ENCODE results near the gene MAML3. TPM values are rescaled to one million over a fixed set of nuclear protein-coding genes. Genes with fewer than 3 reads are reported as not detected.

The MAML3 gene
- total RNA-seq, 1 donor from 2014 or later = 8.1 TPM

GRCh38 chr4:139823746-139824145, 330.2 kb downstream of the MAML3 start:
- TF ChIP-seq EZH2 (IDR thresholded peaks at IDR 0.05; ENCODE audit: insufficient read depth, low read length) (no peak), CTCF (IDR thresholded peaks at IDR 0.05; ENCODE audit: insufficient read depth, low read depth, low read length) (no peak)
- Mint-ChIP-seq H3K4me3 (ENCODE audit: unreplicated experiment) (no peak overlapping the region), H3K27ac (ENCODE audit: unreplicated experiment) (peak overlapping the region; percentile 23), H3K36me3 (ENCODE audit: low read depth, unreplicated experiment) (peaks cover 9% of the 10 kb centered on the region), H3K27me3 (ENCODE audit: low read depth, unreplicated experiment) (peaks cover 2% of the 10 kb centered on the region), H3K4me1 (ENCODE audit: low read depth, unreplicated experiment) (peaks cover 7% of the 10 kb centered on the region), H3K9me3 (ENCODE audit: unreplicated experiment) (no peaks in the 10 kb centered on the region)
- H3K4me2 ChIP-seq (ENCODE audit: low read length) = no peak overlapping the region
- H2AFZ ChIP-seq (ENCODE audit: low read depth, low read length) = no peak overlapping the region
- no peak overlapping the region for H3K9ac ChIP-seq (ENCODE audit: low read length)
- H4K20me1 ChIP-seq (ENCODE audit: insufficient read depth, low read length) = no peaks in the 10 kb centered on the region
- H3K4me1 ChIP-seq (ENCODE audit: insufficient read depth, low read length) = no peaks in the 10 kb centered on the region
- FAIRE-seq (no peak), DNase-seq (ENCODE audit: low read depth) (no peak)
- H3K4me3 ChIP-seq (ENCODE audit: insufficient read depth, low read depth, low read length) = no peak overlapping the region
- H3K79me2 ChIP-seq (ENCODE audit: insufficient read depth, low read length) = no peaks in the 10 kb centered on the region
- H3K36me3 ChIP-seq (ENCODE audit: insufficient read depth, low read length) = no peaks in the 10 kb centered on the region
- H3K27me3 ChIP-seq (ENCODE audit: insufficient read depth, low read length) = no peaks in the 10 kb centered on the region
- no peak overlapping the region for H3K27ac ChIP-seq (ENCODE audit: low read depth, low read length)
- no peaks in the 10 kb centered on the region for H3K9me3 ChIP-seq (ENCODE audit: insufficient read depth, low read depth, low read length)

- Histone ChIP-seq H3K9ac (ENCODE audit: low read length) (no peak overlapping the region), H4K20me1 (ENCODE audit: insufficient read depth, low read length) (no peaks in the 10 kb centered on the region), H3K9me3 (ENCODE audit: insufficient read depth, low read depth, low read length) (no peaks in the 10 kb centered on the region), H3K79me2 (ENCODE audit: insufficient read depth, low read length) (no peaks in the 10 kb centered on the region), H2AFZ (ENCODE audit: low read depth, low read length) (no peak overlapping the region), H3K27ac (ENCODE audit: low read depth, low read length) (no peak overlapping the region), H3K36me3 (ENCODE audit: insufficient read depth, low read length) (no peaks in the 10 kb centered on the region), H3K27me3 (ENCODE audit: insufficient read depth, low read length) (no peaks in the 10 kb centered on the region), H3K4me1 (ENCODE audit: insufficient read depth, low read length) (no peaks in the 10 kb centered on the region), H3K4me2 (ENCODE audit: low read length) (no peak overlapping the region), H3K4me3 (ENCODE audit: insufficient read depth, low read depth, low read length) (no peak overlapping the region)
- peaks cover 9% of the 10 kb centered on the region for H3K36me3 Mint-ChIP-seq (ENCODE audit: low read depth, unreplicated experiment)
- H3K27ac Mint-ChIP-seq (ENCODE audit: unreplicated experiment) = peak overlapping the region; percentile 23
- peaks cover 2% of the 10 kb centered on the region for H3K27me3 Mint-ChIP-seq (ENCODE audit: low read depth, unreplicated experiment)
- no peak for DNase-seq (ENCODE audit: low read depth)
- TF ChIP-seq CTCF (IDR thresholded peaks at IDR 0.05; ENCODE audit: insufficient read depth, low read depth, low read length) (no peak), EZH2 (IDR thresholded peaks at IDR 0.05; ENCODE audit: insufficient read depth, low read length) (no peak)
- no peaks in the 10 kb centered on the region for H3K9me3 Mint-ChIP-seq (ENCODE audit: unreplicated experiment)
- no peak overlapping the region for H3K4me3 Mint-ChIP-seq (ENCODE audit: unreplicated experiment)
- FAIRE-seq = no peak
- peaks cover 7% of the 10 kb centered on the region for H3K4me1 Mint-ChIP-seq (ENCODE audit: low read depth, unreplicated experiment)
Observed at GRCh38 chr4:139823345-139823744, 330.6 kb downstream of the MAML3 start.

GRCh38 chr4:139822391-139822790, 331.6 kb downstream of the MAML3 start:
- FAIRE-seq (no peak), DNase-seq (ENCODE audit: low read depth) (no peak)
- Histone ChIP-seq H3K36me3 (ENCODE audit: insufficient read depth, low read length) (no peaks in the 10 kb centered on the region), H3K27me3 (ENCODE audit: insufficient read depth, low read length) (no peaks in the 10 kb centered on the region), H3K4me1 (ENCODE audit: insufficient read depth, low read length) (no peaks in the 10 kb centered on the region), H4K20me1 (ENCODE audit: insufficient read depth, low read length) (no peaks in the 10 kb centered on the region), H3K9ac (ENCODE audit: low read length) (no peak overlapping the region), H2AFZ (ENCODE audit: low read depth, low read length) (no peak overlapping the region), H3K27ac (ENCODE audit: low read depth, low read length) (no peak overlapping the region), H3K4me2 (ENCODE audit: low read length) (no peak overlapping the region), H3K4me3 (ENCODE audit: insufficient read depth, low read depth, low read length) (no peak overlapping the region), H3K9me3 (ENCODE audit: insufficient read depth, low read depth, low read length) (no peaks in the 10 kb centered on the region), H3K79me2 (ENCODE audit: insufficient read depth, low read length) (no peaks in the 10 kb centered on the region)
- no peaks in the 10 kb centered on the region for H3K9me3 Mint-ChIP-seq (ENCODE audit: unreplicated experiment)
- peaks cover 11% of the 10 kb centered on the region for H3K4me1 Mint-ChIP-seq (ENCODE audit: low read depth, unreplicated experiment)
- no peak overlapping the region for H3K4me3 Mint-ChIP-seq (ENCODE audit: unreplicated experiment)
- H3K27ac Mint-ChIP-seq (ENCODE audit: unreplicated experiment) = no peak overlapping the region
- peaks cover 9% of the 10 kb centered on the region for H3K36me3 Mint-ChIP-seq (ENCODE audit: low read depth, unreplicated experiment)
- H3K27me3 Mint-ChIP-seq (ENCODE audit: low read depth, unreplicated experiment) = peaks cover 2% of the 10 kb centered on the region
- TF ChIP-seq EZH2 (IDR thresholded peaks at IDR 0.05; ENCODE audit: insufficient read depth, low read length) (no peak), CTCF (IDR thresholded peaks at IDR 0.05; ENCODE audit: insufficient read depth, low read depth, low read length) (no peak)

Data from astrocyte (in vitro differentiated cells and primary cell).